GM18868 (cell line): ENCODE results near the gene RNF17.

Source experiments
- ATAC-seq: cut with Tn5 transposase; IDR thresholded peaks from one replicate; pipeline ENCODE4 v1.9.1; 2021; ENCODE audit warnings: mild to moderate bottlenecking, moderate library complexity; ENCODE audit not compliant: unreplicated experiment

RNF17 gene

GRCh38 chr13:24894277-24894971 lies 130.5 kb downstream of the RNF17 start:
- ATAC-seq, result no peak

GRCh38 chr13:24894972-24895300 lies 131.0 kb downstream of the RNF17 start:
- no peak for ATAC-seq

- no peak for ATAC-seq
Measured at GRCh38 chr13:24896061-24896460, 132.1 kb downstream of the RNF17 start.

- ATAC-seq, result no peak
Measured at GRCh38 chr13:24897293-24897692, 133.3 kb downstream of the RNF17 start.

GRCh38 chr13:24899601-24900000 lies 135.6 kb downstream of the RNF17 start:
- no peak for ATAC-seq

GRCh38 chr13:24900507-24900906 lies 136.5 kb downstream of the RNF17 start:
- ATAC-seq, result peak; percentile 93

GRCh38 chr13:24905242-24905641 lies 141.3 kb downstream of the RNF17 start:
- ATAC-seq, result no peak

- no peak for ATAC-seq
Measured at GRCh38 chr13:24906268-24906667, 142.3 kb downstream of the RNF17 start.

- no peak for ATAC-seq
Measured at GRCh38 chr13:24910502-24911132, 146.6 kb downstream of the RNF17 start.

GRCh38 chr13:24911133-24911908 lies 147.4 kb downstream of the RNF17 start:
- no peak for ATAC-seq

- ATAC-seq, result no peak
Measured at GRCh38 chr13:24916464-24916863, 152.5 kb downstream of the RNF17 start.

GRCh38 chr13:24921003-24921402 lies 157.0 kb downstream of the RNF17 start:
- no peak for ATAC-seq

- ATAC-seq, result no peak
Measured at GRCh38 chr13:24921881-24922280, 157.9 kb downstream of the RNF17 start.

- peak; percentile 15 for ATAC-seq
Measured at GRCh38 chr13:24922387-24922744, 158.4 kb downstream of the RNF17 start.

- peak; percentile 93 for ATAC-seq
Measured at GRCh38 chr13:24922745-24923591, 159.0 kb downstream of the RNF17 start.

- no peak for ATAC-seq
Measured at GRCh38 chr13:24925318-24926231, 161.6 kb downstream of the RNF17 start.

GRCh38 chr13:24927810-24928404 lies 163.9 kb downstream of the RNF17 start:
- ATAC-seq, result no peak

GRCh38 chr13:24929196-24929595 lies 165.2 kb downstream of the RNF17 start:
- no peak for ATAC-seq
